ENCODE measurements around the gene AKAP13. TPM values are rescaled to one million over a fixed set of nuclear protein-coding genes. Genes with fewer than 3 reads are reported as not detected.

Gene AKAP13
- total and polyA plus RNA-seq, 2 of the 13 experiments (the other 11 are each of a cell fraction or from before 2014, with no cell fraction given), result 6.7 to 27.1 TPM

- TF ChIP-seq HBP1 (CRISPR knock-in tag; IDR thresholded peaks at IDR 0.05; ENCODE audit: low read depth), result no peak
- no peak for TF ChIP-seq KLF12 (CRISPR knock-in tag; IDR thresholded peaks at IDR 0.05; ENCODE audit: borderline replicate concordance)
- TF ChIP-seq ZGPAT (CRISPR knock-in tag; IDR thresholded peaks at IDR 0.05), result no peak
These were observed 21.9 kb downstream of the AKAP13 start (continued) for GRCh38 chr15:85402195-85402881.

- H3K4me2 ChIP-seq (ENCODE audit: low read depth, low read length), result no peak overlapping the region
- BruUV-seq (replicated peaks), result no TSS peak
- no peak overlapping the region for H3K27ac ChIP-seq (ENCODE audit: extremely low read length, insufficient read depth, low read length)
- peaks cover 26% of the 10 kb centered on the region for H3K4me1 ChIP-seq (ENCODE audit: insufficient read depth, low read length)
- DNase-seq (ENCODE audit: low spot score) (no peak), ATAC-seq (no peak), FAIRE-seq (no peak)
- no peak overlapping the region for H2AFZ ChIP-seq (ENCODE audit: low read length)
- no peaks in the 10 kb centered on the region for H4K20me1 ChIP-seq (ENCODE audit: insufficient read depth, low read length)
- no peaks in the 10 kb centered on the region for H3K27me3 ChIP-seq (ENCODE audit: control insufficient read depth in 1 of 2, insufficient read depth in 2 of 2, low read length in 2 of 2)
- H3K9ac ChIP-seq (ENCODE audit: insufficient read depth, low read depth, low read length), result no peak overlapping the region
- POLR2A ChIA-PET, result interaction anchor here (2.0 kb wide), 1 partner anchor 12 kb away, joined by 5 read pairs; no protein-coding TSS in a partner anchor
- no peaks in the 10 kb centered on the region for H3K36me3 ChIP-seq (replicated peaks in 1 of 2; ENCODE audit: control insufficient read depth in 1 of 2, insufficient read depth in 2 of 2, low read length in 2 of 2)
- H3K4me3 ChIP-seq (replicated peaks in 1 of 3; ENCODE audit: insufficient read depth in 1 of 3, low read depth in 2 of 3, low read length in 3 of 3), result no peak overlapping the region
- in situ Hi-C loops (cut with HindIII; ENCODE audit: extremely low pct_ligation_motif_present, low pct_unique_long_range_greater_than_20kb), result no loop called here
- CTCF ChIA-PET (ENCODE audit: low intra/inter-chr PET ratio, low total read pairs), result no interaction called here
- 95% methylated on average over 5 of the region's 5 CpGs for WGBS (ENCODE audit: low lambda C conversion rate)
- intact Hi-C loops (cut with micrococcal nuclease; ENCODE audit: unreplicated experiment), result loop anchor here (2.0 kb wide), 1 partner anchor 21 kb away; no protein-coding TSS in a partner anchor
- H3K79me2 ChIP-seq (ENCODE audit: insufficient read depth, low read length), result peaks cover 73% of the 10 kb centered on the region
- TF ChIP-seq ZNF652 (CRISPR knock-in tag; IDR thresholded peaks at IDR 0.05; ENCODE audit: borderline replicate concordance, low read depth) (no peak), TFDP1 (CRISPR knock-in tag; IDR thresholded peaks at IDR 0.05; ENCODE audit: borderline replicate concordance) (no peak), ADNP (CRISPR knock-in tag; IDR thresholded peaks at IDR 0.05) (no peak), ZFP36 (IDR thresholded peaks at IDR 0.05; ENCODE audit: borderline replicate concordance, low read depth, low read length, partially characterized antibody) (no peak), CBFB (CRISPR knock-in tag; IDR thresholded peaks at IDR 0.05) (no peak), NR3C1 (CRISPR knock-in tag; IDR thresholded peaks at IDR 0.05) (no peak), ZBTB38 (CRISPR knock-in tag; IDR thresholded peaks at IDR 0.05) (no peak), SSRP1 (CRISPR knock-in tag; IDR thresholded peaks at IDR 0.05) (no peak)
- H3K9me3 ChIP-seq (ENCODE audit: low read length), result no peaks in the 10 kb centered on the region
These were observed 23.3 kb downstream of the AKAP13 start for GRCh38 chr15:85403745-85404144.
